ENCODE data around the gene SDR39U1.
A peak's percentile ranks its signal among the peaks of the same experiment; 100 is the strongest.

The SDR39U1 gene

DNA sequence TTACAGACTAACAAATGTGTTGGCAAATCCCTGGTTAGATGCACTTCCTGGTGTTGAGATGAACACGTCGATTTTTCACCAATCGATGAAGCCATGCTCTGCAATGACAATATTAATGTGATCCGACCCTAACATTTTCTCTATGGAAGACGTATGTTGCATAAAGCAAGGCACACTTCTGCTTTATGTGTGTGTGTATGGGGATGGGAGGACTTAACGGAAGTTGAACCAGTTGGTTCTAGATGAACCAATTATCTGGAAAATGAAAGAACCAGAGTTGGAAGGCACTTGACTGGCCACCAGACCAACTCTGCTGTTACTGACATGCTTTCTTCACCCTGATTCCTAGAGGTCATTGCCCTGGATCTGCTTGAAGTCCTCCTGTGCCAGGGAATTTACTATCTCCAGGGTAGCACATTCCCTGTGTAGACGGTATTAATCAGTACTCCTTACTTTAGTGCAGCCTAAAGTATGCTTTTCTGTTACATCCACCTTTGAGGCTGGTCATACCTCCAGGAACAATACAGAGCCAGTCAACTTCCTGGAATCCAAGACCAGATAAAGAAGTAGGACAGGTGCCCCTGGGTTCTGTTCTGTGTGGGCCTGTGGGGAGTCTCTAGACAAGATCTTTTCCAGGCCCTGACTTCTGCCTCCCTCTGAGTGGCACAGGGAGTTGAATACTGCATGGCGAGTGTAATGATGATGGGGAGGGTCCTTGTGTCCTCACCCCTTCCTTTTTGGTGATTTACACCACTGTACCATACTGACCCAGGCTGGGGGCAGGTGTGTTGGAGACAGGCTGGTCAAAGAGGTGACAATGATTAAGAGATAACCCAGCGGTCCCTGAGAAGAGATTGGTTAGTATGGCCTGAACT is 4.1 kb downstream of the SDR39U1 start:
- H3K4me3 ChIP-seq (ENCODE audit: low read length) = no peak overlapping the region
- H2AFZ ChIP-seq (ENCODE audit: low read depth, low read length) = no peak overlapping the region
- peaks cover 56% of the 10 kb centered on the region for H3K36me3 ChIP-seq (replicated peaks; ENCODE audit: low read depth, low read length)
- H3K9ac ChIP-seq (ENCODE audit: low read length) = no peak overlapping the region
- no peaks in the 10 kb centered on the region for H3K27me3 ChIP-seq (ENCODE audit: low read depth, low read length)
- H3K27ac ChIP-seq (ENCODE audit: low read length) = no peak overlapping the region
- H3K9me3 ChIP-seq (ENCODE audit: insufficient read depth, low read length) = no peaks in the 10 kb centered on the region
- H3K79me2 ChIP-seq (ENCODE audit: low read length) = peaks cover 24% of the 10 kb centered on the region
- H3K4me2 ChIP-seq (ENCODE audit: low read length) = no peak overlapping the region
- TF ChIP-seq, protein P1, sequence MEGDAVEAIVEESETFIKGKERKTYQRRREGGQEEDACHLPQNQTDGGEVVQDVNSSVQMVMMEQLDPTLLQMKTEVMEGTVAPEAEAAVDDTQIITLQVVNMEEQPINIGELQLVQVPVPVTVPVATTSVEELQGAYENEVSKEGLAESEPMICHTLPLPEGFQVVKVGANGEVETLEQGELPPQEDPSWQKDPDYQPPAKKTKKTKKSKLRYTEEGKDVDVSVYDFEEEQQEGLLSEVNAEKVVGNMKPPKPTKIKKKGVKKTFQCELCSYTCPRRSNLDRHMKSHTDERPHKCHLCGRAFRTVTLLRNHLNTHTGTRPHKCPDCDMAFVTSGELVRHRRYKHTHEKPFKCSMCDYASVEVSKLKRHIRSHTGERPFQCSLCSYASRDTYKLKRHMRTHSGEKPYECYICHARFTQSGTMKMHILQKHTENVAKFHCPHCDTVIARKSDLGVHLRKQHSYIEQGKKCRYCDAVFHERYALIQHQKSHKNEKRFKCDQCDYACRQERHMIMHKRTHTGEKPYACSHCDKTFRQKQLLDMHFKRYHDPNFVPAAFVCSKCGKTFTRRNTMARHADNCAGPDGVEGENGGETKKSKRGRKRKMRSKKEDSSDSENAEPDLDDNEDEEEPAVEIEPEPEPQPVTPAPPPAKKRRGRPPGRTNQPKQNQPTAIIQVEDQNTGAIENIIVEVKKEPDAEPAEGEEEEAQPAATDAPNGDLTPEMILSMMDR (IDR thresholded peaks at IDR 0.05; ENCODE audit: low read depth, low read length) = no peak
- TF ChIP-seq EZH2phosphoT487 (IDR thresholded peaks at IDR 0.05; ENCODE audit: low read depth) = no peak
- H4K20me1 ChIP-seq (ENCODE audit: insufficient read depth, low read length) = no peaks in the 10 kb centered on the region
- H3K4me1 ChIP-seq (ENCODE audit: low read length) = peaks cover 9% of the 10 kb centered on the region

DNA sequence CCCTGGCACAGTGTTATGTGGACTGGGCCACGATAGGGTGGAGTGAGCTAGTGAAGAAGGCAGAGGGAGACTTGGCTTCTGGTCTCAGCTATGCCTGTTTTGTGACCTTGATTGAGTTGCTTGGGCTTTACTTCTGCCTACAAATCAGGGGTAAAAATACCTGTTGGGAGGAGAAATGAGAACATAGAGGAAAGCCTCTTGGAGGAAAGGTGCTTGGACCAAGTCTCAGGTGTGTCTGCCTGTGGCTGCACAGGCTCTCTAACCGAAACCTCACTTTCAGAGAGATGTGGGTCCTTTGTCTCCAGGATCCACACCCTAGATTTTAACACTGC is 4.9 kb downstream of the SDR39U1 start:
- no peak overlapping the region for H2AFZ ChIP-seq (ENCODE audit: low read depth, low read length)
- peaks cover 63% of the 10 kb centered on the region for H3K36me3 ChIP-seq (replicated peaks; ENCODE audit: low read depth, low read length)
- no peak overlapping the region for H3K27ac ChIP-seq (ENCODE audit: low read length)

DNA sequence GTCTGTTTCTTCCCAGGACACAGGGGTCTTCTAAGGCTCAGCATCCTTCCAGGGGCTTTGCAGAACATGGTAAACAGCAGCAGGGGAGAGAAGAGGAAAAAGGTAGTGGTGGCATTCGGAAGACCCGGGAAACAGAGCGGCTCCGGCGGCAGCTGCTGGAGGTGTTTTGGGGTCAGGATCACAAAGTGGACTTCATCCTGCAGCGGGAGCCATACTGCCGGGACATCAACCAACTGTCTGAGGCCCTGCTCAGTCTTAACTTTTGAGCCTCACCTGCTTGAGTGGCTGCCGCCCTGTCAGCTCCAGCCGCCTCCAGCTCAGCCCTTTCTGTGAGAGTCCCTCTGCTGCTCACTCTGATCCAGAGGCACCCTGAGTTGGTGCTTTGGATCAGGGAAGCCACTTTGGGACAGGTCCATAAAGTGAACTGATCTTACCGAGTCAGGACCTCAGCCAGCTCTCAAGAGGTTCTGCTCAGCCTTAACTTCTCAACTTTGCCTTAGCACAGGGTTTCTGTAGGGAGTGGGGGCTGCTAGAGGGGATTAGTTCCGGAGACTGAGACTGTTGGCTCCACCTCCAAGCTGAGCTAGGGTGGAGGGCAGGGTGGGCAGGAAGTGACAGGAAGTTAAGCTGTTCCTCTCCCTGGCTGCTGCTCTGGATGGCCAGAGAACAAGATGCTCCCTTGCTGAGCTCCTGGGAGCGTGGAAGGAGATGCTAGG is 5.4 kb downstream of the SDR39U1 start:
- Histone ChIP-seq H3K4me2 (ENCODE audit: low read length) (no peak overlapping the region), H3K27ac (ENCODE audit: low read length) (no peak overlapping the region), H3K9ac (ENCODE audit: low read length) (no peak overlapping the region), H3K36me3 (replicated peaks; ENCODE audit: low read depth, low read length) (peaks cover 68% of the 10 kb centered on the region), H3K9me3 (ENCODE audit: insufficient read depth, low read length) (no peaks in the 10 kb centered on the region), H4K20me1 (ENCODE audit: insufficient read depth, low read length) (no peaks in the 10 kb centered on the region), H3K27me3 (ENCODE audit: low read depth, low read length) (no peaks in the 10 kb centered on the region), H3K79me2 (ENCODE audit: low read length) (peaks cover 17% of the 10 kb centered on the region), H3K4me3 (ENCODE audit: low read length) (no peak overlapping the region), H3K4me1 (ENCODE audit: low read length) (peaks cover 8% of the 10 kb centered on the region; the same call in 1 of the 2 replicates), H2AFZ (ENCODE audit: low read depth, low read length) (no peak overlapping the region)
- TF ChIP-seq, protein P1 (IDR thresholded peaks at IDR 0.05; ENCODE audit: low read depth, low read length) = no peak
- TF ChIP-seq EZH2phosphoT487 (IDR thresholded peaks at IDR 0.05; ENCODE audit: low read depth) = no peak

More for the DNA sequence above, 4.9 kb downstream of the SDR39U1 start:
- H3K4me3 ChIP-seq (ENCODE audit: low read length) = no peak overlapping the region
- TF ChIP-seq EZH2phosphoT487 (IDR thresholded peaks at IDR 0.05; ENCODE audit: low read depth) = no peak
- TF ChIP-seq, protein P1 (IDR thresholded peaks at IDR 0.05; ENCODE audit: low read depth, low read length) = no peak
- peaks cover 20% of the 10 kb centered on the region for H3K79me2 ChIP-seq (ENCODE audit: low read length)
- no peaks in the 10 kb centered on the region for H4K20me1 ChIP-seq (ENCODE audit: insufficient read depth, low read length)
- no peaks in the 10 kb centered on the region for H3K27me3 ChIP-seq (ENCODE audit: low read depth, low read length)
- no peak overlapping the region for H3K9ac ChIP-seq (ENCODE audit: low read length)
- H3K4me1 ChIP-seq (ENCODE audit: low read length) = peaks cover 8% of the 10 kb centered on the region; the same call in 1 of the 2 replicates
- H3K9me3 ChIP-seq (ENCODE audit: insufficient read depth, low read length) = no peaks in the 10 kb centered on the region
- no peak overlapping the region for H3K4me2 ChIP-seq (ENCODE audit: low read length)

DNA sequence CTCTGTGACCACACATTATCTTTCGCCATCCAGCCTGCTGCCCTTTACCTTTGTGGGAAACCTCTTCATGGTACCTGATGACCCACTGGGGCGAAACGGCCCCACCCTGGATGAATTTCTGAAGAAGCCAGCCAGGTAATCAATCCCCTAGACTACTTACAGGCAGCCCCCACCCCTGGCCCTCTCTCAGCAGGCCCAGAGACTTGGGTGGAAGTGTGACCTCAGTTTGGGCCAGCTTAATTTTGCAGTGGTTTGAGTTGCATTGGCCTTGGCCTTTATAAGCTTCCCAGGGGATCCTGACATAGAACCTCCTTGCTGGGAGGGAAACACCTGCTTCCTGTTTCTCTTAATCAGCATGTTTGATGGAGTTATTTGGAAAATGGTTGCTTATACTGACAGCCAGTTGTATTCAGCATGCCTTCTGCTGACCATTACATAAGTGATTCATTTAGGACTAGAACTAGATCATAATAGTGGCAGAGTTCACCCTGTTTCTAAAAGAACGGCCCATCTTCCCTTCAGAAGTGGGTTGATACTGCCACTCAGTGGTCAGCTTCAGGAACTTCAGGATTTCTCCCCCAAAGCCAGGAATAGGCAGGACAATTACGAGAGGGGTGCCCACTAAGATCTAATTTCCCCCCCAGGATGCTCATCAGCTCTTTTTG is 6.1 kb downstream of the SDR39U1 start:
- H3K27me3 ChIP-seq (ENCODE audit: low read depth, low read length) = no peaks in the 10 kb centered on the region
- no peak overlapping the region for H3K4me3 ChIP-seq (ENCODE audit: low read length)
- no peak overlapping the region for H3K27ac ChIP-seq (ENCODE audit: low read length)
- peaks cover 7% of the 10 kb centered on the region for H3K4me1 ChIP-seq (ENCODE audit: low read length)
- no peak overlapping the region for H2AFZ ChIP-seq (ENCODE audit: low read depth, low read length)
- H3K9ac ChIP-seq (ENCODE audit: low read length) = no peak overlapping the region
- H3K36me3 ChIP-seq (replicated peaks; ENCODE audit: low read depth, low read length) = peaks cover 72% of the 10 kb centered on the region
- H3K9me3 ChIP-seq (ENCODE audit: insufficient read depth, low read length) = no peaks in the 10 kb centered on the region
- H3K4me2 ChIP-seq (ENCODE audit: low read length) = no peak overlapping the region
- H3K79me2 ChIP-seq (ENCODE audit: low read length) = peaks cover 12% of the 10 kb centered on the region
- TF ChIP-seq EZH2phosphoT487 (IDR thresholded peaks at IDR 0.05; ENCODE audit: low read depth) = no peak
- TF ChIP-seq, protein P1 (IDR thresholded peaks at IDR 0.05; ENCODE audit: low read depth, low read length) = peak; percentile 69
- H4K20me1 ChIP-seq (ENCODE audit: insufficient read depth, low read length) = 0 out of 2 replicates have a peak, but pooled peaks cover 1% of the 10 kb centered on the region
